ENCODE data around the gene WDFY1. TPM values are rescaled to one million over a fixed set of nuclear protein-coding genes. Genes with fewer than 3 reads are reported as not detected.

Gene WDFY1
- total and polyA plus RNA-seq, 3 experiments from 2014 or later, result 16.0 to 28.5 (median 18.1) TPM

- H3K27ac Mint-ChIP-seq, result no peak overlapping the region
- no peak for DNase-seq
Observed at GRCh38 chr2:223922308-223922707, 22.8 kb downstream of the WDFY1 start.

GRCh38 chr2:223921204-223921603 is 23.9 kb downstream of the WDFY1 start:
- no peaks in the 10 kb centered on the region for H3K4me1 ChIP-seq (ENCODE audit: insufficient read depth, low read length)
- H3K27me3 ChIP-seq (ENCODE audit: insufficient read depth, low read length, poor library complexity, severe bottlenecking), result no peaks in the 10 kb centered on the region
- H3K36me3 ChIP-seq (ENCODE audit: insufficient read depth, low read length), result no peaks in the 10 kb centered on the region
- Mint-ChIP-seq H3K4me1 (peaks cover 19 to 67% (median 28%) of the 10 kb centered on the region in 3 donors), H3K4me3 (peak overlapping the region in 1 of 7 donors; percentile 28), H3K36me3 (peaks cover 3 to 30% (median 8%) of the 10 kb centered on the region in 3 donors), H3K27ac (no peak overlapping the region), H3K9me3 (no peaks in the 10 kb centered on the region), H3K27me3 (peaks cover 0 to 1% of the 10 kb centered on the region in 2 donors)
- ChIA-PET POLR2A (no interaction called here), CTCF (no interaction called here)
- DNase-seq, result no peak
- H3K4me3 ChIP-seq (ENCODE audit: low read length), result no peak overlapping the region
- H3K9me3 ChIP-seq (ENCODE audit: low read length), result no peaks in the 10 kb centered on the region
- no peak overlapping the region for H3K27ac ChIP-seq (ENCODE audit: low read depth, low read length)

More at GRCh38 chr2:223922308-223922707, 22.8 kb downstream of the WDFY1 start:
- Mint-ChIP-seq H3K27me3 (peaks cover 0 to 1% of the 10 kb centered on the region in 2 donors), H3K4me1 (peaks cover 19 to 71% (median 28%) of the 10 kb centered on the region in 3 donors), H3K36me3 (peaks cover 4 to 20% (median 5%) of the 10 kb centered on the region in 3 donors), H3K9me3 (no peaks in the 10 kb centered on the region), H3K4me3 (no peak overlapping the region)
- Histone ChIP-seq H3K9me3 (ENCODE audit: low read length) (no peaks in the 10 kb centered on the region), H3K27ac (ENCODE audit: low read depth, low read length) (no peak overlapping the region), H3K36me3 (ENCODE audit: insufficient read depth, low read length) (no peaks in the 10 kb centered on the region), H3K4me1 (ENCODE audit: insufficient read depth, low read length) (no peaks in the 10 kb centered on the region), H3K4me3 (ENCODE audit: low read length) (no peak overlapping the region), H3K27me3 (ENCODE audit: insufficient read depth, low read length, poor library complexity, severe bottlenecking) (no peaks in the 10 kb centered on the region)
- POLR2A ChIA-PET, result no interaction called here
- CTCF ChIA-PET, result no interaction called here

GRCh38 chr2:223920109-223920508 is 25.0 kb downstream of the WDFY1 start:
- peaks cover 3 to 38% (median 8%) of the 10 kb centered on the region in 3 donors for H3K36me3 Mint-ChIP-seq

GRCh38 chr2:223918671-223919134 is 26.4 kb downstream of the WDFY1 start:
- Mint-ChIP-seq H3K4me3 (no peak overlapping the region), H3K27me3 (peaks cover 0 to 1% of the 10 kb centered on the region in 2 donors), H3K27ac (peak overlapping the region in 2 of 8 donors; percentile 6 to 74), H3K4me1 (peaks cover 15 to 58% (median 21%) of the 10 kb centered on the region in 3 donors), H3K36me3 (peaks cover 3 to 41% (median 8%) of the 10 kb centered on the region in 3 donors), H3K9me3 (no peaks in the 10 kb centered on the region)
- H3K9me3 ChIP-seq (ENCODE audit: low read length), result no peaks in the 10 kb centered on the region
- no peaks in the 10 kb centered on the region for H3K27me3 ChIP-seq (ENCODE audit: insufficient read depth, low read length, poor library complexity, severe bottlenecking)
- H3K36me3 ChIP-seq (ENCODE audit: insufficient read depth, low read length), result no peaks in the 10 kb centered on the region
- no peak overlapping the region for H3K4me3 ChIP-seq (ENCODE audit: low read length)
- DNase-seq, result no peak
- ChIA-PET CTCF (no interaction called here), POLR2A (no interaction called here)
- no peaks in the 10 kb centered on the region for H3K4me1 ChIP-seq (ENCODE audit: insufficient read depth, low read length)
- H3K27ac ChIP-seq (ENCODE audit: low read depth, low read length), result no peak overlapping the region

More at GRCh38 chr2:223920109-223920508, 25.0 kb downstream of the WDFY1 start:
- H3K4me1 Mint-ChIP-seq, result peaks cover 15 to 64% (median 21%) of the 10 kb centered on the region in 3 donors
- no peak overlapping the region for H3K4me3 Mint-ChIP-seq
- H3K27ac ChIP-seq (ENCODE audit: low read depth, low read length), result no peak overlapping the region
- no peaks in the 10 kb centered on the region for H3K4me1 ChIP-seq (ENCODE audit: insufficient read depth, low read length)
- DNase-seq, result no peak
- POLR2A ChIA-PET, result no interaction called here
- H3K27me3 Mint-ChIP-seq, result peaks cover 0 to 1% of the 10 kb centered on the region in 2 donors
- CTCF ChIA-PET, result no interaction called here
- no peaks in the 10 kb centered on the region for H3K9me3 Mint-ChIP-seq
- no peak overlapping the region for H3K27ac Mint-ChIP-seq
- no peaks in the 10 kb centered on the region for H3K36me3 ChIP-seq (ENCODE audit: insufficient read depth, low read length)
- H3K4me3 ChIP-seq (ENCODE audit: low read length), result no peak overlapping the region
- H3K9me3 ChIP-seq (ENCODE audit: low read length), result no peaks in the 10 kb centered on the region
- H3K27me3 ChIP-seq (ENCODE audit: insufficient read depth, low read length, poor library complexity, severe bottlenecking), result no peaks in the 10 kb centered on the region

- H3K4me1 ChIP-seq (ENCODE audit: insufficient read depth, low read length), result no peaks in the 10 kb centered on the region
- POLR2A ChIA-PET, result no interaction called here
- H3K9me3 ChIP-seq (ENCODE audit: low read length), result no peaks in the 10 kb centered on the region
- Mint-ChIP-seq H3K27me3 (peaks cover 0 to 1% of the 10 kb centered on the region in 2 donors), H3K4me1 (peaks cover 6 to 51% (median 14%) of the 10 kb centered on the region in 3 donors), H3K27ac (peak overlapping the region in 1 of 8 donors; percentile 30), H3K36me3 (peaks cover 3 to 48% (median 9%) of the 10 kb centered on the region in 3 donors), H3K4me3 (no peak overlapping the region), H3K9me3 (no peaks in the 10 kb centered on the region)
- no peaks in the 10 kb centered on the region for H3K36me3 ChIP-seq (ENCODE audit: insufficient read depth, low read length)
- CTCF ChIA-PET, result no interaction called here
- DNase-seq, result no peak
- no peak overlapping the region for H3K27ac ChIP-seq (ENCODE audit: low read depth, low read length)
- H3K27me3 ChIP-seq (ENCODE audit: insufficient read depth, low read length, poor library complexity, severe bottlenecking), result no peaks in the 10 kb centered on the region
- H3K4me3 ChIP-seq (ENCODE audit: low read length), result no peak overlapping the region
Observed at GRCh38 chr2:223916181-223916920, 28.8 kb downstream of the WDFY1 start.

GRCh38 chr2:223915071-223915470 is 30.1 kb downstream of the WDFY1 start:
- Mint-ChIP-seq H3K4me3 (no peak overlapping the region), H3K9me3 (no peaks in the 10 kb centered on the region), H3K36me3 (peaks cover 3 to 52% (median 11%) of the 10 kb centered on the region in 3 donors), H3K4me1 (peaks cover 2 to 42% (median 13%) of the 10 kb centered on the region in 3 donors), H3K27ac (peak overlapping the region in 1 of 8 donors; percentile 5), H3K27me3 (peaks cover 0 to 1% of the 10 kb centered on the region in 2 donors)
- H3K27me3 ChIP-seq (ENCODE audit: insufficient read depth, low read length, poor library complexity, severe bottlenecking), result no peaks in the 10 kb centered on the region
- no peak for DNase-seq
- CTCF ChIA-PET, result no interaction called here
- POLR2A ChIA-PET, result no interaction called here
- H3K4me3 ChIP-seq (ENCODE audit: low read length), result no peak overlapping the region
- no peaks in the 10 kb centered on the region for H3K36me3 ChIP-seq (ENCODE audit: insufficient read depth, low read length)
- H3K4me1 ChIP-seq (ENCODE audit: insufficient read depth, low read length), result no peaks in the 10 kb centered on the region
- H3K27ac ChIP-seq (ENCODE audit: low read depth, low read length), result no peak overlapping the region
- H3K9me3 ChIP-seq (ENCODE audit: low read length), result no peaks in the 10 kb centered on the region

- CTCF ChIA-PET, result no interaction called here
- Histone ChIP-seq H3K27me3 (ENCODE audit: insufficient read depth, low read length, poor library complexity, severe bottlenecking) (no peaks in the 10 kb centered on the region), H3K4me3 (ENCODE audit: low read length) (no peak overlapping the region), H3K9me3 (ENCODE audit: low read length) (no peaks in the 10 kb centered on the region), H3K27ac (ENCODE audit: low read depth, low read length) (no peak overlapping the region), H3K4me1 (ENCODE audit: insufficient read depth, low read length) (no peaks in the 10 kb centered on the region), H3K36me3 (ENCODE audit: insufficient read depth, low read length) (no peaks in the 10 kb centered on the region)
- H3K9me3 Mint-ChIP-seq, result no peaks in the 10 kb centered on the region
- DNase-seq, result no peak
- no peak overlapping the region for H3K4me3 Mint-ChIP-seq
- peaks cover 0 to 1% of the 10 kb centered on the region in 2 donors for H3K27me3 Mint-ChIP-seq
- H3K4me1 Mint-ChIP-seq, result peaks cover 6 to 44% (median 18%) of the 10 kb centered on the region in 3 donors
- no peak overlapping the region for H3K27ac Mint-ChIP-seq
- peaks cover 3 to 58% (median 11%) of the 10 kb centered on the region in 3 donors for H3K36me3 Mint-ChIP-seq
- POLR2A ChIA-PET, result no interaction called here
Observed at GRCh38 chr2:223914324-223914723, 30.8 kb downstream of the WDFY1 start.

GRCh38 chr2:223909001-223909741 is 36.0 kb downstream of the WDFY1 start:
- Histone ChIP-seq H3K4me1 (ENCODE audit: insufficient read depth, low read length) (no peaks in the 10 kb centered on the region), H3K27ac (ENCODE audit: low read depth, low read length) (no peak overlapping the region), H3K4me3 (ENCODE audit: low read length) (no peak overlapping the region), H3K36me3 (ENCODE audit: insufficient read depth, low read length) (no peaks in the 10 kb centered on the region), H3K27me3 (ENCODE audit: insufficient read depth, low read length, poor library complexity, severe bottlenecking) (no peaks in the 10 kb centered on the region), H3K9me3 (ENCODE audit: low read length) (no peaks in the 10 kb centered on the region)
- peaks cover 12 to 38% (median 27%) of the 10 kb centered on the region in 3 donors for H3K4me1 Mint-ChIP-seq
- no peaks in the 10 kb centered on the region for H3K9me3 Mint-ChIP-seq
- peaks cover 0 to 58% (median 9%) of the 10 kb centered on the region in 3 donors for H3K36me3 Mint-ChIP-seq
- peak overlapping the region in 3 of 8 donors; percentile 15 to 49 (median 31) for H3K27ac Mint-ChIP-seq
- no peak overlapping the region for H3K4me3 Mint-ChIP-seq
- POLR2A ChIA-PET, result no interaction called here
- no peak for DNase-seq
- CTCF ChIA-PET, result no interaction called here
- H3K27me3 Mint-ChIP-seq, result no peaks in the 10 kb centered on the region
